IMR-90 (cell line): ENCODE results near the gene UBL4B. TPM values are rescaled to one million over a fixed set of nuclear protein-coding genes. Genes with fewer than 3 reads are reported as not detected.
A peak's percentile ranks its signal among the peaks of the same experiment; 100 is the strongest.

Experiments
- ATAC-seq: fragments of 200-7000 bp; cut with Tn5 transposase; 2 replicates; pipeline ENCODE4 v1.9.1; 2020; ENCODE audit warnings: low read depth, mild to moderate bottlenecking, moderate library complexity
- BruUV-seq: library from RNA; stranded (reverse); fragments of 400-500 nt; replicated peaks from 2 replicates; lab custom pipeline; 2021; lab: Mats Ljungman, UMichigan
- CTCF ChIA-PET: fragments of 300-600 bp; formaldehyde crosslinking; extraction: SDS; loops from one replicate; lab custom pipeline; 2021; ENCODE audit warnings: antibody characterized with exemption; lab: Yijun Ruan, JAX
- POLR2A ChIA-PET: fragments of 300-600 bp; sonication (Branson Sonifier 250); formaldehyde crosslinking; loops from one replicate; lab custom pipeline; 2022; ENCODE audit warnings: antibody characterized with exemption; ENCODE audit not compliant: unreplicated experiment; lab: Charles Lee
- DNase-seq: peaks from one replicate; pipeline ENCODE4 v3.0.0; 2013
- H2AFZ ChIP-seq: replicated peaks from 2 replicates; pipeline ENCODE3; 2013; ENCODE audit warnings: low read length, mild to moderate bottlenecking; ENCODE audit not compliant: poor library complexity
- H2AK5ac ChIP-seq: 2 replicates; pipeline ENCODE4 v1.6.1; 2013; ENCODE audit warnings: low read depth, low read length, inconsistent platforms
- H2AK9ac ChIP-seq: replicated peaks from 2 replicates; pipeline ENCODE3; 2013; ENCODE audit warnings: mild to moderate bottlenecking, low read depth, low read length, moderate library complexity; ENCODE audit not compliant: poor library complexity
- H2BK120ac ChIP-seq: 2 replicates; pipeline ENCODE4 v1.6.1; 2013; ENCODE audit warnings: low read depth, low read length, inconsistent platforms
- H2BK15ac ChIP-seq: 3 replicates; pipeline ENCODE4 v1.6.1; 2013; ENCODE audit warnings: low read depth, low read length, inconsistent platforms
- H2BK20ac ChIP-seq: 2 replicates; pipeline ENCODE4 v1.6.1; 2013; ENCODE audit warnings: low read depth, mild to moderate bottlenecking, inconsistent platforms, low read length, moderate library complexity
- H2BK5ac ChIP-seq: 2 replicates; pipeline ENCODE4 v1.6.1; 2013; ENCODE audit warnings: mild to moderate bottlenecking, low read depth, low read length, inconsistent platforms; ENCODE audit not compliant: poor library complexity, severe bottlenecking
- H3K14ac ChIP-seq: replicated peaks from 2 replicates; pipeline ENCODE4 v1.6.1; 2013; ENCODE audit warnings: low read depth, low read length, inconsistent platforms
- H3K18ac ChIP-seq: 2 replicates; pipeline ENCODE4 v1.6.1; 2013; ENCODE audit warnings: low read depth, low read length, control low read depth
- H3K23ac ChIP-seq: 2 replicates; pipeline ENCODE4 v1.6.1; 2013; ENCODE audit warnings: low read depth, low read length, inconsistent platforms
- H3K27ac ChIP-seq: 2 replicates; pipeline ENCODE4 v1.5.1; 2013; ENCODE audit warnings: mild to moderate bottlenecking, control low read depth, low read length; ENCODE audit not compliant: insufficient read depth
- H3K27me3 ChIP-seq: 2 replicates; pipeline ENCODE4 v1.6.1; 2013; ENCODE audit warnings: low read length; ENCODE audit not compliant: control insufficient read depth, insufficient read depth
- H3K36me3 ChIP-seq: 2 replicates; pipeline ENCODE4 v1.6.1; 2013; ENCODE audit warnings: low read length, mixed read lengths; ENCODE audit not compliant: control insufficient read depth, insufficient read depth
- H3K4ac ChIP-seq: 2 replicates; pipeline ENCODE4 v1.6.1; 2013; ENCODE audit warnings: low read depth, low read length, inconsistent platforms
- H3K4me1 ChIP-seq: 2 replicates; pipeline ENCODE4 v1.6.1; 2013; ENCODE audit warnings: low read length, mixed read lengths; ENCODE audit not compliant: control insufficient read depth, insufficient read depth
- H3K4me2 ChIP-seq: 2 replicates; pipeline ENCODE4 v1.6.1; 2013; ENCODE audit warnings: low read depth, mild to moderate bottlenecking, control low read depth, low read length, moderate library complexity
- H3K4me3 ChIP-seq: 2 replicates; pipeline ENCODE4 v1.5.1; 2013; ENCODE audit warnings: low read depth, mild to moderate bottlenecking, control low read depth, low read length, moderate library complexity; ENCODE audit not compliant: insufficient read depth
- H3K56ac ChIP-seq: 2 replicates; pipeline ENCODE4 v1.6.1; 2013; ENCODE audit warnings: low read length, inconsistent platforms; ENCODE audit not compliant: insufficient read depth; ENCODE audit errors: extremely low read depth
- H3K79me1 ChIP-seq, 2 experiments: 2 replicates each; pipeline ENCODE4 v1.6.1; 2013; ENCODE audit warnings: low read length in 2 of 2, inconsistent platforms in 1 of 2, low read depth in 1 of 2
- H3K9ac ChIP-seq: 2 replicates; pipeline ENCODE4 v1.6.1; 2013; ENCODE audit warnings: low read depth, low read length, control low read depth
- H3K9me1 ChIP-seq: 2 replicates; pipeline ENCODE4 v1.6.1; 2013; ENCODE audit warnings: low read length, inconsistent platforms; ENCODE audit not compliant: insufficient read depth
- H3K9me3 ChIP-seq: 2 replicates; pipeline ENCODE4 v1.6.1; 2013; ENCODE audit warnings: low read length; ENCODE audit not compliant: control insufficient read depth, insufficient read depth
- H4K20me1 ChIP-seq: 2 replicates; pipeline ENCODE4 v1.6.1; 2013; ENCODE audit warnings: low read length, inconsistent platforms; ENCODE audit not compliant: insufficient read depth
- H4K5ac ChIP-seq: 2 replicates; pipeline ENCODE4 v1.6.1; 2013; ENCODE audit warnings: mild to moderate bottlenecking, low read depth, low read length, control low read depth
- H4K8ac ChIP-seq, 2 experiments: 2 replicates each; pipeline ENCODE4 v1.6.1; 2013; ENCODE audit warnings: low read depth in 2 of 2, low read length in 2 of 2, control low read depth in 1 of 2, inconsistent platforms in 1 of 2
- H4K91ac ChIP-seq: 2 replicates; pipeline ENCODE4 v1.6.1; 2013; ENCODE audit warnings: low read depth, low read length, inconsistent platforms; ENCODE audit not compliant: insufficient read depth
- BHLHE40 ChIP-seq: fragments of 150-350 bp; IDR thresholded peaks from 2 replicates; pipeline ENCODE4 v1.6.1; 2016; ENCODE audit warnings: mild to moderate bottlenecking, low read depth, low read length
- FOS ChIP-seq: fragments of 150-350 bp; IDR thresholded peaks from 2 replicates; pipeline ENCODE4 v1.6.1; 2016; ENCODE audit warnings: low read depth, low read length
- RAD21 ChIP-seq: IDR thresholded peaks from 2 replicates; pipeline ENCODE4 v1.6.1; 2012; ENCODE audit warnings: low read length, improper control_type of control experiment
- WGBS, 2 experiments: methylation state at CpG; one replicate each; pipeline versions ENCODE4 v1.1.5 to v1.1.7; 2013; ENCODE audit warnings: missing lambda C conversion rate in 2 of 2; ENCODE audit not compliant: insufficient read length in 1 of 2; ENCODE audit errors: extremely low coverage in 2 of 2; 5-methylcytosine and 5-hydroxymethylcytosine counted together
- dilution Hi-C: fragments of 300-500 bp; cut with HindIII; formaldehyde crosslinking; loops from one replicate; pipeline ENCODE4 v1.14.3; 2018; ENCODE audit warnings: low sequenced_read_pairs; ENCODE audit not compliant: unreplicated experiment
- in situ Hi-C: fragments of 300-500 bp; cut with MboI; formaldehyde crosslinking; loops from 3 replicates; pipeline ENCODE4 v1.14.3; 2019; ENCODE audit warnings: low sequenced_read_pairs, inconsistent platforms, mixed read lengths
- intact Hi-C: fragments of 100-400 bp; cut with micrococcal nuclease; formaldehyde crosslinking; loops from 2 replicates; pipeline ENCODE4 v1.10.0; 2022
- polyA plus RNA-seq, 3 experiments: library from polyadenylated mRNA; depleted of rRNA; stranded (reverse); fragments of >200 nt; gene quantifications; 2 replicates each; pipeline ENCODE4 v1.2.3, GENCODE V29; 2012; ENCODE audit warnings: low replicate concordance in 1 of 3
- total RNA-seq: library from RNA; depleted of rRNA; stranded (reverse); fragments of >200 nt; gene quantifications from 2 replicates; pipeline ENCODE4 v1.2.3, GENCODE V29; 2012

The UBL4B gene
- total and polyA plus RNA-seq, 2 of the 4 experiments (the other 2 are of a cell fraction) = not detected

DNA sequence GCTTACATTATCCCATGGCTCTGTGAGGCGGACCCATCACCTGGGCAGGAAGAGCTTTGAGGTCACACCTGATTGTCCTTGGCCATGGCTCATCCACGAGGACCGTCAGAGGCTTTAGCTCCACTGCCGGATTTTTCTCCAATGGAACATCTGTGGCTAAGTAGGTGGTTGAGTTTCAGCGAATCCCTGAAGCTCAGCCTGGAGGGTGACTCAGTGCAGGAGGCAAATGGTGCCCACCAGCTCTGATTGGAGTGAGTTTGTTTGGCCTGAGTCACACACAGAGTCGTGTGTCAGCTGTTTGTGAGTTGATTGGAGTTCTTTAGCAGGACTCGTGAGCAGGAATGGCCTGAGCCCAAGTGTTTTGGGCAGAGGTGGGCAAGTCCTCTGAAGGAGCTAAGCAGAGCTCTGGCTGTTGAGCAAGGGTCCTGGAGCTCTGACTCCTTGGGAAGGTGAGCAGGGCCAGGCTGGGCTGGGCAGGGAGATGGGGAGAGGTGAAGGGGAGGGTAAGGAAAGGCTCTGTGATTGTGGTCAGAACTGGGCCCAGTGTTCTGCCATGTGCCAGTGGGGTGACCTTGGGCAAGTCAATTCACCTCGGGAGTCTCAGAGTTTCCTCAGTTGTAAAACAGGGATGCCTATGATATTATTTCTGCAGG, 40.0 kb downstream of the UBL4B start:
- intact Hi-C loops (no loop called here), in situ Hi-C loops (no loop called here), dilution Hi-C loops (no loop called here)
- Histone ChIP-seq H2AK9ac (no peak overlapping the region), H3K9ac (no peak overlapping the region), H2AFZ (no peak overlapping the region), H3K14ac (no peak overlapping the region), H4K20me1 (no peaks in the 10 kb centered on the region), H2AK5ac (no peak overlapping the region), H3K9me1 (no peaks in the 10 kb centered on the region), H4K8ac (no peak overlapping the region), H3K56ac (no peak overlapping the region), H3K4ac (no peak overlapping the region), H4K5ac (no peak overlapping the region), H3K79me1 (no peaks in the 10 kb centered on the region), H2BK120ac (no peak overlapping the region), H3K9me3 (no peaks in the 10 kb centered on the region), H2BK5ac (no peak overlapping the region), H2BK15ac (no peak overlapping the region), H3K4me1 (no peaks in the 10 kb centered on the region), H3K4me2 (no peak overlapping the region), H3K18ac (no peak overlapping the region), H2BK20ac (no peak overlapping the region), H3K4me3 (no peak overlapping the region), H3K27me3 (peaks cover 24% of the 10 kb centered on the region), H3K27ac (no peak overlapping the region), H3K36me3 (no peaks in the 10 kb centered on the region), H4K91ac (no peak overlapping the region), H3K23ac (no peak overlapping the region)
- POLR2A ChIA-PET = no interaction called here
- WGBS, 2 experiments = 24% methylated on average over 4 of the region's 8 CpGs; no CpG with 5 or more reads in 1 of the 2 experiments
- TF ChIP-seq FOS (0 out of 2 replicates have a peak, but pooled peaks have one; percentile 9), RAD21 (no peak), BHLHE40 (peak; percentile 38; the same call in 1 of the 2 replicates)
- DNase-seq (peak; percentile 74), ATAC-seq (peak; percentile 33)
- BruUV-seq = no TSS peak
- CTCF ChIA-PET = no interaction called here
